GM18861 (cell line): ENCODE data around the gene DNMT3A.
A peak's percentile ranks its signal among the peaks of the same experiment; 100 is the strongest.
"Not testable (repeated sequence)": the region's sequence is repeated elsewhere in the genome, so short reads cannot be mapped to it uniquely, and the experiment has no call there.

Experiments used
- ATAC-seq: cut with Tn5 transposase; IDR thresholded peaks from one replicate; pipeline ENCODE4 v1.9.1; 2021; ENCODE audit not compliant: unreplicated experiment

The DNMT3A gene

GRCh38 chr2:25215948-25216679 lies 125.6 kb downstream of the DNMT3A start:
- peak; percentile 51 for ATAC-seq

GRCh38 chr2:25215232-25215631 lies 126.5 kb downstream of the DNMT3A start:
- ATAC-seq = no peak

GRCh38 chr2:25213229-25213628 lies 128.5 kb downstream of the DNMT3A start:
- ATAC-seq = no peak

GRCh38 chr2:25210923-25211322 lies 130.8 kb downstream of the DNMT3A start:
- ATAC-seq = not testable (repeated sequence)

GRCh38 chr2:25207078-25207545 lies 134.6 kb downstream of the DNMT3A start:
- no peak for ATAC-seq

DNA sequence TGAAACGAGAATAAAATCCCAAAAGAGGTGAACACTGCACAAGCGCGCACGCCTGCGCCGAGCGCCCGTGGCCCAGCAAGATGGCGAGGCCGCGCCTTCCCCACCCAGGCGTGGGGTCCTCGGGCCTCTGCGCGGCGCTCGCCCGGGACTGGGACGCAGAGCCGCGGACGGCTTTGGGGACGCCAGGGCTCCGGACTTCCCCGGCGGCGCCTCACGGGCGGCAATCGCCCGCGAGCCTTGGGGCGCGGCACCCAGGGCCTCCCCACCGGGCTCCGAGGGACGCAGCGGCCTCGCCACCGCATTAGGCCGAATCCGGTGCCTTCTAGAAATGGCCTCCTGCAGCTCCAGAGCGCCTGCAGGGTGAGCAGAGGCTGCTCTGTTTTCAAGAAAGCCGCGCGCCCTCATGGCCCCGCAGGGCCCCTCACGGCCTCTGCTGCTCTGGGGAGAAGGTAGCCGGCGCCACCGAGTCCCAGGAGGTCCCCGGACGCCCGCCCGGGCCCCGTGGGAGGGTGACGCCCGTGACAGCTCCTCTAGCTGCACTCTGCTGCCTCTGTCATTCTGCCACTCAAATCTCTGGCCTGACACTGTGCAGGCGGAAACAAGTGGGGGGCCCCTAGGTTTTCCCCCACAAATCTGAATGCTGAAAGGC lies 137.4 kb downstream of the DNMT3A start:
- ATAC-seq = no peak

DNA sequence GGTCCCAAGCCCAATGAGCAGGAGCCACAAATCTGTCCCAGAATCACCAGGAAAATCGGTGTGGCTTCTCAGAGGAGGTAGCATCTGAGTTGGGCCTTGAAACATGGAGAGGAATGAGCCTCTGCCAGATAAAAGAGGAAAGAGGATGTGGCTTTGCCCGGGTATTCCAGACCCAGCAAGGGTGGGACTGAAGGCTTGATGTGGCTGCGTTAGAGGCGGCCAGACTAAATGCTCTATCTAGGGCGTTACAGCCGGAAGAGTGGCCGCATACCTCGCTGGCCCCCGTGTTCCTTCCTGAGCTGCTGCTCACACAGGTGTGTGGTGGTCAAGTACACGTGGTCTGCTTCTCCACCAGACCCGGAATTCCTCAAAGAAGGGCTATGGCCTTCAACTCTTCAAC lies 139.4 kb downstream of the DNMT3A start:
- no peak for ATAC-seq

- ATAC-seq = no peak
Measured at GRCh38 chr2:25201794-25202193, 139.9 kb downstream of the DNMT3A start.

DNA sequence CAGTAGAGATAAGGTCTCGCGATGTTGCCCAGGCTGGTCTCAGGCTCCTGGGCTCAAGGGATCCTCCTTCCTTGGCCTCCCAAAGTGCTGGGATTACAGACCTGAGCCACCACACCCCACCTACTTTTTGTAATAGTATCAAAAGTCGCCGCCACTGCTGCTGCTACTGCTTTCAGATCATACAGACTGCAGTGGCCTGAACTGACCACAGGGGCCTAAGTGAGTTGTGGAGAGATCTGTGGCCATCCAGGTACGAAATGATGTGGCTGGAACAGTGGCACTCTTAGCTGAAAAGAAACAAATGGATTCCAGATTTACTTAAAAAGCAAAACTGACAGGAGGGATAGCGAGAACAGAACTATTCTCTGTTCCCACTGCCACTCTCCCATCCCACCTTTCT lies 140.5 kb downstream of the DNMT3A start:
- ATAC-seq = no peak

DNA sequence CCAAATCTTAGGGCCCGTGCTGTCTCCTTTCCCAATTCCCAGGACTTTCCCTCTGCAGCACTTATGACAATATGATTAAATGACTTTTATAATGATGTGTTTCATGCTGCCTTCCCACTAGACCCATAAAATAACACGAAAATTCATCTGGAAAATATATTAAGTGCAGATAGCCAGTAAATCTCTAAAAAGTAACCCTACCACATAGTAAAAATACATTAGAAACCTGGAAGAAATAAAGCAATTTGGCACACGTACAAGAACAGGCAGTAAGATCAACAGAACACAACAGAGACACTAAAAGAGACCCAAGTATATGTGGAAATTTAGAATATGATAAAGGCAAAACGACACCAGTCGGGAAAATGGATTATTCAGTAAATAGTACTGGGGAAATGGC lies 143.1 kb downstream of the DNMT3A start:
- no peak for ATAC-seq

GRCh38 chr2:25198209-25198525 lies 143.6 kb downstream of the DNMT3A start:
- no peak for ATAC-seq

GRCh38 chr2:25197336-25198208 lies 144.2 kb downstream of the DNMT3A start:
- no peak for ATAC-seq

GRCh38 chr2:25194576-25195122 lies 147.1 kb downstream of the DNMT3A start:
- ATAC-seq = no peak

GRCh38 chr2:25190536-25190935 lies 151.2 kb downstream of the DNMT3A start:
- no peak for ATAC-seq

- ATAC-seq = no peak
Measured at GRCh38 chr2:25188405-25188804, 153.3 kb downstream of the DNMT3A start.

- no peak for ATAC-seq
Measured at GRCh38 chr2:25187729-25188350, 153.9 kb downstream of the DNMT3A start.

DNA sequence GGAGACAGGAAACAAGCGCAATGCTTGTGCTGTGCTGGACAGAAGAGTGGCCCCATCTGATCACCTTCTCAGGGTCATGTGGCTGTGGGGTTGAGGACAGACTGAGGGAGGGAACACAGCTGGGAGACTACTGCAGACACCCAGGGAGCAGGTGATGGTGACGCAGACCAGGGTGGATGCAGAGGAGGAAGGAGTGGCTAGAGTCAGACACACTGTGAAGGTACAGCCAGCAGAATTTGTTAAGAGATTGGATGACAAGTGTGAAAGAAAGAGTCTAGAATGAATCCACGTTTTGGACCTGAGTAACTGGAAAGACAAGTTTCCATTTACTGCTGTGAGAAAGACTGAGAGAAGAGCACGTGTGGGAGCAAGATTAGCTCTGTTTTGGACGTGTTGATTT lies 157.5 kb downstream of the DNMT3A start:
- no peak for ATAC-seq

DNA sequence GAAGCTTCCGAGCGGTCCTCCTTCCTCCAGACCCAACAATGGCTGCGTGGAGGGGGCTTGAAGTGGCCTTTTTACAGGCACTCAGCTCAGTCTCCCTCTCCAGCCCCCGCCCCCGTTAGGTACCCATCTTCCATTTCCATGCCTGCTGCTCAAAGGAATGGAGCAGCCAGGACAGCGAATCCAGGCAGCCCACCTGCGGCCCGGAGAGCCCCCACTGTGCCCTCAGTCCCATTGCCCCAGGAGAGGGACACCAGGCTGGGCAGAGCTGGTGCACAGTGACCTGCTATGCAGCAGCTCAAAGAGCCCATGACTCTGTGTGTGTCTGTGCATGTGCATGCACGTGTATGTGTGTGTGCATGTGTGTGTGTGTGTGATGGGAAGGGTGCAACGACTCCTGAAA lies 162.7 kb downstream of the DNMT3A start:
- no peak for ATAC-seq
